Small intestine (tissue), 7 donors: ENCODE data around the gene SNX22. TPM values are rescaled to one million over a fixed set of nuclear protein-coding genes. Genes with fewer than 3 reads are reported as not detected.
"Not testable (repeated sequence)": the region's sequence is repeated elsewhere in the genome, so short reads cannot be mapped to it uniquely, and the experiment has no call there.

Source experiments
- DNase-seq, 2 donors: peaks; one replicate each; pipeline versions ENCODE4 v3.0.0 to v3.0.0-alpha.2; 2013
- FAIRE-seq: peaks from 2 replicates; lab custom pipeline; 2012; peaks lifted over from hg19 to GRCh38; lab: Jason Lieb, UNC
- H3K27ac ChIP-seq, 3 donors: one replicate each; pipeline ENCODE4 v1.5.1; 2013; ENCODE audit warnings: low read length in 2 of 3, mild to moderate bottlenecking in 2 of 3, control low read depth in 1 of 3, inconsistent platforms in 1 of 3, low read depth in 1 of 3, moderate library complexity in 1 of 3
- H3K27me3 ChIP-seq, 3 donors: one replicate each; pipeline ENCODE4 v1.6.1; 2013; ENCODE audit warnings: low read length in 3 of 3, inconsistent platforms in 1 of 3; ENCODE audit not compliant: control insufficient read depth in 3 of 3, insufficient read depth in 3 of 3
- H3K36me3 ChIP-seq, 3 donors: one replicate each; pipeline ENCODE4 v1.6.1; 2013; ENCODE audit warnings: low read length in 3 of 3, inconsistent platforms in 1 of 3, low read depth in 1 of 3, mild to moderate bottlenecking in 1 of 3, moderate library complexity in 1 of 3; ENCODE audit not compliant: control insufficient read depth in 3 of 3, insufficient read depth in 2 of 3
- H3K4me1 ChIP-seq, 3 donors: one replicate each; pipeline ENCODE4 v1.6.1; 2013; ENCODE audit warnings: low read length in 2 of 3, inconsistent platforms in 1 of 3, low read depth in 1 of 3, mild to moderate bottlenecking in 1 of 3, moderate library complexity in 1 of 3; ENCODE audit not compliant: control insufficient read depth in 3 of 3, insufficient read depth in 2 of 3
- H3K4me3 ChIP-seq, 3 donors: one replicate each; pipeline ENCODE4 v1.5.1; 2013; ENCODE audit warnings: low read length in 3 of 3, control low read depth in 1 of 3, inconsistent platforms in 1 of 3, low read depth in 1 of 3, mild to moderate bottlenecking in 1 of 3, moderate library complexity in 1 of 3
- H3K9me3 ChIP-seq, 2 donors: one replicate each; pipeline ENCODE4 v1.6.1; 2013; ENCODE audit warnings: low read depth in 1 of 2, low read length in 1 of 2; ENCODE audit not compliant: control insufficient read depth in 2 of 2, insufficient read depth in 1 of 2
- WGBS, 3 donors: extraction: QIAGEN DNeasy Blood & Tissue Kit; methylation state at CpG; one replicate each; pipeline ENCODE4 v1.1.7; 2013; 5-methylcytosine and 5-hydroxymethylcytosine counted together
- polyA plus RNA-seq, 4 donors: library from polyadenylated mRNA; stranded (reverse) in 3 of 4; unstranded in 1 of 4; fragments of 200-250 nt in 3 of 4; fragments of 120-200 nt in 1 of 4; gene quantifications; one replicate each; pipeline versions ENCODE4 v1.2.1 to v1.2.3, GENCODE V29; 2013
- donor health status: healthy with polysubstance abuse.
- donor health status: control.
- donor health status: control.
- donor health status: Bipolar disorder and iron deficiency.
- donor health status: healthy.

Gene SNX22
- polyA plus RNA-seq, 4 donors: 0.54 to 1.8 (median 1.1) TPM

- Histone ChIP-seq H3K4me1 (peaks cover 0 to 25% (median 1%) of the 10 kb centered on the region in 3 donors), H3K4me3 (no peak overlapping the region), H3K27ac (peak overlapping the region in 1 of 3 donors; percentile 66), H3K27me3 (no peaks in the 10 kb centered on the region), H3K9me3 (no peaks in the 10 kb centered on the region), H3K36me3 (peaks cover 0 to 19% (median 18%) of the 10 kb centered on the region in 3 donors)
- DNase-seq: peak; percentile 63 to 71
- no peak for FAIRE-seq
- WGBS, 3 donors: 70 to 79% (median 75%) methylated on average over 4 of the region's 4 CpGs
Observed at GRCh38 chr15:64112073-64112772, 39.3 kb upstream of the SNX22 start.

- WGBS, 3 donors: 76 to 96% (median 86%) methylated on average over 1 of the region's 1 CpG
- Histone ChIP-seq H3K4me1 (peaks cover 0 to 31% (median 1%) of the 10 kb centered on the region in 3 donors), H3K4me3 (no peak overlapping the region), H3K36me3 (peaks cover 0 to 25% (median 22%) of the 10 kb centered on the region in 3 donors), H3K9me3 (no peaks in the 10 kb centered on the region), H3K27ac (peak overlapping the region in 1 of 3 donors; percentile 66), H3K27me3 (no peaks in the 10 kb centered on the region)
- no peak for DNase-seq
- no peak for FAIRE-seq
Observed at GRCh38 chr15:64112904-64113303, 38.6 kb upstream of the SNX22 start.

- DNase-seq (peak in 1 of 2 donors; percentile 31), FAIRE-seq (no peak)
- H3K9me3 ChIP-seq: no peaks in the 10 kb centered on the region
- no peak overlapping the region for H3K4me3 ChIP-seq
- H3K4me1 ChIP-seq: peaks cover 0 to 19% (median 0%) of the 10 kb centered on the region in 3 donors
- peaks cover 0 to 44% (median 42%) of the 10 kb centered on the region in 3 donors for H3K36me3 ChIP-seq
- 90 to 93% (median 92%) methylated on average over 5 of the region's 5 CpGs for WGBS, 3 donors
- no peaks in the 10 kb centered on the region for H3K27me3 ChIP-seq
- H3K27ac ChIP-seq: peak overlapping the region in 1 of 3 donors; percentile 61
Observed at GRCh38 chr15:64117759-64118487, 33.6 kb upstream of the SNX22 start.

GRCh38 chr15:64120322-64120721 lies 31.2 kb upstream of the SNX22 start:
- not testable (repeated sequence) for H3K4me3 ChIP-seq, H3K27me3 ChIP-seq, H3K27ac ChIP-seq, DNase-seq, FAIRE-seq, H3K9me3 ChIP-seq
- Histone ChIP-seq H3K36me3 (peaks cover 0 to 40% (median 36%) of the 10 kb centered on the region in 3 donors), H3K4me1 (peaks cover 0 to 15% (median 0%) of the 10 kb centered on the region in 3 donors)
- WGBS, 3 donors: 95 to 100% (median 96%) methylated on average over 2 of the region's 2 CpGs

GRCh38 chr15:64121614-64122013 lies 29.9 kb upstream of the SNX22 start:
- no peak for FAIRE-seq
- no peak overlapping the region for H3K4me3 ChIP-seq
- H3K27ac ChIP-seq: no peak overlapping the region
- peaks cover 0 to 15% (median 0%) of the 10 kb centered on the region in 3 donors for H3K4me1 ChIP-seq
- WGBS, 3 donors: 86 to 93% (median 90%) methylated on average over 4 of the region's 4 CpGs
- H3K9me3 ChIP-seq: no peaks in the 10 kb centered on the region
- no peak for DNase-seq
- H3K36me3 ChIP-seq: peaks cover 0 to 39% (median 37%) of the 10 kb centered on the region in 3 donors
- H3K27me3 ChIP-seq: no peaks in the 10 kb centered on the region

- WGBS, 3 donors: 80 to 96% (median 93%) methylated on average over 1 of the region's 1 CpG
- Histone ChIP-seq H3K36me3 (peaks cover 0 to 43% (median 35%) of the 10 kb centered on the region in 3 donors), H3K4me1 (peaks cover 0 to 14% (median 0%) of the 10 kb centered on the region in 3 donors), H3K27ac (no peak overlapping the region), H3K27me3 (no peaks in the 10 kb centered on the region), H3K4me3 (no peak overlapping the region), H3K9me3 (no peaks in the 10 kb centered on the region)
- FAIRE-seq: no peak
- no peak for DNase-seq
Observed at GRCh38 chr15:64122444-64122843, 29.1 kb upstream of the SNX22 start.

- WGBS, 3 donors: 90 to 93% (median 93%) methylated on average over 3 of the region's 3 CpGs
- FAIRE-seq: no peak
- no peaks in the 10 kb centered on the region for H3K27me3 ChIP-seq
- peaks cover 3 to 43% (median 33%) of the 10 kb centered on the region in 3 donors for H3K36me3 ChIP-seq
- H3K4me3 ChIP-seq: no peak overlapping the region
- H3K27ac ChIP-seq: no peak overlapping the region
- peaks cover 0 to 9% (median 0%) of the 10 kb centered on the region in 3 donors for H3K4me1 ChIP-seq
- no peak for DNase-seq
- no peaks in the 10 kb centered on the region for H3K9me3 ChIP-seq
Observed at GRCh38 chr15:64122936-64123351, 28.6 kb upstream of the SNX22 start.

- no peak for FAIRE-seq
Observed at GRCh38 chr15:64125978-64126377, 25.6 kb upstream of the SNX22 start.

More at GRCh38 chr15:64125978-64126377, 25.6 kb upstream of the SNX22 start:
- 84 to 88% (median 87%) methylated on average over 3 of the region's 3 CpGs for WGBS, 3 donors
- DNase-seq: no peak
- Histone ChIP-seq H3K27me3 (no peaks in the 10 kb centered on the region), H3K4me3 (no peak overlapping the region), H3K9me3 (no peaks in the 10 kb centered on the region), H3K4me1 (no peaks in the 10 kb centered on the region), H3K27ac (no peak overlapping the region), H3K36me3 (peaks cover 9 to 39% (median 37%) of the 10 kb centered on the region in 3 donors)
